Skeletal muscle satellite cell (primary cell): ENCODE data around the gene CYTH3. TPM values are rescaled to one million over a fixed set of nuclear protein-coding genes. Genes with fewer than 3 reads are reported as not detected.
"Not testable (repeated sequence)": the region's sequence is repeated elsewhere in the genome, so short reads cannot be mapped to it uniquely, and the experiment has no call there.

Experiments
- H3K27me3 ChIP-seq: 2 replicates; pipeline ENCODE4 v1.7.0; 2013; ENCODE audit warnings: low read length; ENCODE audit not compliant: control insufficient read depth, insufficient read depth
- H3K36me3 ChIP-seq: 2 replicates; pipeline ENCODE4 v1.7.0; 2013; ENCODE audit warnings: mild to moderate bottlenecking, control low read depth, low read length; ENCODE audit not compliant: insufficient read depth
- H3K4me1 ChIP-seq: 2 replicates; pipeline ENCODE4 v1.7.0; 2013; ENCODE audit warnings: low read length; ENCODE audit not compliant: control insufficient read depth, insufficient read depth
- H3K4me2 ChIP-seq: 2 replicates; pipeline ENCODE4 v1.7.0; 2013; ENCODE audit warnings: mild to moderate bottlenecking, low read length
- H3K4me3 ChIP-seq: 2 replicates; pipeline ENCODE4 v1.7.0; 2013; ENCODE audit warnings: low read length
- H3K9ac ChIP-seq: 2 replicates; pipeline ENCODE4 v1.7.0; 2013; ENCODE audit warnings: mild to moderate bottlenecking, low read depth, low read length, moderate library complexity
- H3K9me3 ChIP-seq: replicated peaks from 2 replicates; pipeline ENCODE4 v1.7.0; 2013; ENCODE audit warnings: mild to moderate bottlenecking, control low read depth, low read length
- total RNA-seq: library from RNA; depleted of rRNA; stranded (reverse); fragments of >200 nt; gene quantifications from 2 replicates; pipeline ENCODE4 v1.2.3, GENCODE V29; 2012; rRNA removed

The CYTH3 gene
- 26.4 and 28.6 TPM in 2 replicates for total RNA-seq

- no peaks in the 10 kb centered on the region for H3K9me3 ChIP-seq
- H3K36me3 ChIP-seq = no peaks in the 10 kb centered on the region
- H3K4me2 ChIP-seq = peak within 1 kb of the TSS; percentile 90
- H3K9ac ChIP-seq = peak within 1 kb of the TSS; percentile 95
- H3K4me3 ChIP-seq = peak within 1 kb of the TSS; percentile 99
- H3K4me1 ChIP-seq = peaks cover 29% of the 10 kb centered on the region
- no peaks in the 10 kb centered on the region for H3K27me3 ChIP-seq
Observed at GRCh38 chr7:6272481-6273323, at the start of gene CYTH3. TSS of gene CYTH3 (minus strand) at chr7:6272624. CDS start at chr7:6272507, 117 bp downstream.

- H3K4me3 ChIP-seq = no peak overlapping the region
- no peak overlapping the region for H3K9ac ChIP-seq
- H3K4me1 ChIP-seq = peaks cover 14% of the 10 kb centered on the region
Observed at GRCh38 chr7:6320791-6321190, 48.4 kb upstream of the CYTH3 start.

GRCh38 chr7:6317797-6318438 lies 45.5 kb upstream of the CYTH3 start:
- no peaks in the 10 kb centered on the region for H3K36me3 ChIP-seq
- H3K4me3 ChIP-seq = peak overlapping the region; percentile 9
- H3K9ac ChIP-seq = peak overlapping the region; percentile 52
- H3K9me3 ChIP-seq = no peaks in the 10 kb centered on the region
- H3K4me1 ChIP-seq = peaks cover 14% of the 10 kb centered on the region
- H3K4me2 ChIP-seq = peak overlapping the region; percentile 57
- H3K27me3 ChIP-seq = no peaks in the 10 kb centered on the region

More at GRCh38 chr7:6320791-6321190, 48.4 kb upstream of the CYTH3 start:
- H3K4me2 ChIP-seq = no peak overlapping the region
- no peaks in the 10 kb centered on the region for H3K9me3 ChIP-seq
- H3K36me3 ChIP-seq = no peaks in the 10 kb centered on the region
- H3K27me3 ChIP-seq = no peaks in the 10 kb centered on the region

GRCh38 chr7:6316226-6316625 lies 43.8 kb upstream of the CYTH3 start:
- H3K27me3 ChIP-seq = no peaks in the 10 kb centered on the region
- peaks cover 14% of the 10 kb centered on the region for H3K4me1 ChIP-seq
- no peaks in the 10 kb centered on the region for H3K36me3 ChIP-seq
- H3K4me2 ChIP-seq = no peak overlapping the region
- H3K9ac ChIP-seq = no peak overlapping the region
- no peak overlapping the region for H3K4me3 ChIP-seq
- H3K9me3 ChIP-seq = no peaks in the 10 kb centered on the region

GRCh38 chr7:6315746-6316145 lies 43.3 kb upstream of the CYTH3 start:
- Histone ChIP-seq H3K9me3 (no peaks in the 10 kb centered on the region), H3K4me3 (no peak overlapping the region), H3K27me3 (no peaks in the 10 kb centered on the region), H3K4me2 (no peak overlapping the region), H3K9ac (no peak overlapping the region), H3K4me1 (peaks cover 14% of the 10 kb centered on the region), H3K36me3 (no peaks in the 10 kb centered on the region)

GRCh38 chr7:6310271-6310993 lies 38.0 kb upstream of the CYTH3 start:
- Histone ChIP-seq H3K27me3 (no peaks in the 10 kb centered on the region), H3K9me3 (no peaks in the 10 kb centered on the region), H3K4me3 (no peak overlapping the region), H3K4me1 (peaks cover 18% of the 10 kb centered on the region), H3K36me3 (no peaks in the 10 kb centered on the region), H3K9ac (no peak overlapping the region), H3K4me2 (no peak overlapping the region)

- Histone ChIP-seq H3K4me2 (no peak overlapping the region), H3K27me3 (no peaks in the 10 kb centered on the region), H3K4me1 (peaks cover 23% of the 10 kb centered on the region), H3K9me3 (no peaks in the 10 kb centered on the region), H3K36me3 (no peaks in the 10 kb centered on the region), H3K4me3 (no peak overlapping the region), H3K9ac (peak overlapping the region; percentile 44)
Observed at GRCh38 chr7:6307762-6308161, 35.3 kb upstream of the CYTH3 start.

- no peaks in the 10 kb centered on the region for H3K27me3 ChIP-seq
- H3K4me2 ChIP-seq = peak overlapping the region; percentile 43
- H3K9me3 ChIP-seq = no peaks in the 10 kb centered on the region
- no peak overlapping the region for H3K4me3 ChIP-seq
- H3K4me1 ChIP-seq = peaks cover 25% of the 10 kb centered on the region
- H3K36me3 ChIP-seq = no peaks in the 10 kb centered on the region
- H3K9ac ChIP-seq = no peak overlapping the region
Observed at GRCh38 chr7:6306471-6306870, 34.0 kb upstream of the CYTH3 start.

GRCh38 chr7:6305330-6305729 lies 32.9 kb upstream of the CYTH3 start:
- no peak overlapping the region for H3K4me2 ChIP-seq
- H3K36me3 ChIP-seq = no peaks in the 10 kb centered on the region
- no peak overlapping the region for H3K9ac ChIP-seq
- H3K27me3 ChIP-seq = no peaks in the 10 kb centered on the region
- H3K4me3 ChIP-seq = no peak overlapping the region
- H3K4me1 ChIP-seq = peaks cover 25% of the 10 kb centered on the region
- H3K9me3 ChIP-seq = no peaks in the 10 kb centered on the region

- not testable (repeated sequence) for H3K36me3 ChIP-seq, H3K27me3 ChIP-seq, H3K9me3 ChIP-seq, H3K9ac ChIP-seq, H3K4me3 ChIP-seq, H3K4me2 ChIP-seq
- peaks cover 12% of the 10 kb centered on the region for H3K4me1 ChIP-seq
Observed at GRCh38 chr7:6301446-6301845, 29.0 kb upstream of the CYTH3 start.

- Histone ChIP-seq H3K4me2 (no peak overlapping the region), H3K9ac (no peak overlapping the region), H3K9me3 (no peaks in the 10 kb centered on the region), H3K36me3 (no peaks in the 10 kb centered on the region), H3K4me3 (no peak overlapping the region), H3K27me3 (no peaks in the 10 kb centered on the region), H3K4me1 (peaks cover 10% of the 10 kb centered on the region)
Observed at GRCh38 chr7:6299774-6300173, 27.4 kb upstream of the CYTH3 start.
